HepG2 (cell line): Measurements from ENCODE around the gene CNP. TPM values are rescaled to one million over a fixed set of nuclear protein-coding genes. Genes with fewer than 3 reads are reported as not detected.
A peak's percentile ranks its signal among the peaks of the same experiment; 100 is the strongest.

ENCODE experiments used
- ATAC-seq: fragments of 200-7000 bp; cut with Tn5 transposase; 3 replicates; pipeline ENCODE4 v1.9.1; 2020; ENCODE audit warnings: mild to moderate bottlenecking, moderate library complexity
- BruUV-seq: library from RNA; stranded (reverse); fragments of 400-500 nt; replicated peaks from 2 replicates; lab custom pipeline; 2021; lab: Mats Ljungman, UMichigan
- CTCF ChIA-PET: fragments of 300-600 bp; formaldehyde crosslinking; extraction: SDS; loops from one replicate; lab custom pipeline; 2021; ENCODE audit warnings: low total read pairs, inconsistent platforms, low intra/inter-chr PET ratio; lab: Yijun Ruan, JAX
- POLR2A ChIA-PET: fragments of 350-600 bp; sonication (Branson Sonifier 250); formaldehyde crosslinking; loops from one replicate; lab custom pipeline; 2020; ENCODE audit warnings: antibody characterized with exemption, inconsistent platforms; lab: Yijun Ruan, JAX
- DNase-seq: peaks from one replicate; pipeline ENCODE4 v3.0.0-alpha.2; 2015; ENCODE audit warnings: low spot score
- FAIRE-seq: peaks from 3 replicates; lab custom pipeline; 2011; peaks lifted over from hg19 to GRCh38; lab: Jason Lieb, UNC
- H2AFZ ChIP-seq: one replicate; pipeline ENCODE4 v1.6.1; 2011; ENCODE audit warnings: low read length, inconsistent platforms
- H3K27ac ChIP-seq: fragments of 300-600 bp; 3 replicates; pipeline ENCODE4 v1.8.0; 2011; ENCODE audit warnings: mixed run types, mild to moderate bottlenecking, mixed read lengths, low read length, inconsistent platforms; ENCODE audit not compliant: insufficient read depth; ENCODE audit errors: extremely low read length
- H3K27me3 ChIP-seq, 2 experiments: fragments of 200-600 bp in 1 of 2; 2 replicates in 1 of 2; 3 replicates in 1 of 2; pipeline versions ENCODE4 v1.6.0 to v1.8.0; 2011; ENCODE audit warnings: low read length in 2 of 2, mild to moderate bottlenecking in 2 of 2, moderate library complexity in 2 of 2, inconsistent platforms in 1 of 2; ENCODE audit not compliant: insufficient read depth in 2 of 2, control insufficient read depth in 1 of 2
- H3K36me3 ChIP-seq, 2 experiments: fragments of 200-600 bp in 1 of 2; replicated peaks in 1 of 2; 2 replicates in 1 of 2; 3 replicates in 1 of 2; pipeline versions ENCODE4 v1.5.1 to v1.8.0; 2011; ENCODE audit warnings: low read length in 2 of 2, inconsistent platforms in 1 of 2; ENCODE audit not compliant: insufficient read depth in 2 of 2, control insufficient read depth in 1 of 2
- H3K4me1 ChIP-seq: 2 replicates; pipeline ENCODE4 v1.5.1; 2012; ENCODE audit warnings: low read length, inconsistent platforms; ENCODE audit not compliant: insufficient read depth
- H3K4me2 ChIP-seq: 2 replicates; pipeline ENCODE4 v1.6.0; 2011; ENCODE audit warnings: low read depth, low read length, inconsistent platforms
- H3K4me3 ChIP-seq, 3 experiments: fragments of 200-600 bp in 1 of 3; sonication (generic), shearing (Covaris generic) in 1 of 3; replicated peaks in 1 of 3; 2 replicates each; pipeline ENCODE4 v1.5.1; 2011 to 2016; ENCODE audit warnings: low read length in 3 of 3, inconsistent platforms in 2 of 3, low read depth in 2 of 3, mild to moderate bottlenecking in 2 of 3, control low read depth in 1 of 3, mixed read lengths in 1 of 3; ENCODE audit not compliant: insufficient read depth in 1 of 3
- H3K79me2 ChIP-seq: one replicate; pipeline ENCODE4 v1.6.1; 2011; ENCODE audit warnings: low read length, inconsistent platforms; ENCODE audit not compliant: insufficient read depth
- H3K9ac ChIP-seq: 2 replicates; pipeline ENCODE4 v1.6.0; 2011; ENCODE audit warnings: mild to moderate bottlenecking, low read depth, low read length, inconsistent platforms; ENCODE audit not compliant: insufficient read depth
- H3K9me3 ChIP-seq: 2 replicates; pipeline ENCODE4 v1.5.1; 2012; ENCODE audit warnings: mild to moderate bottlenecking, low read length
- H4K20me1 ChIP-seq: 2 replicates; pipeline ENCODE4 v1.6.0; 2011; ENCODE audit warnings: inconsistent platforms, mild to moderate bottlenecking, low read length, moderate library complexity; ENCODE audit not compliant: insufficient read depth
- CBX2 ChIP-seq, 2 experiments: fragments of 200-600 bp in 1 of 2; sonication (generic); formaldehyde crosslinking in 1 of 2; IDR thresholded peaks; 2 replicates each; pipeline versions ENCODE4 v1.7.0 to v1.8.1; 2018 to 2022; ENCODE audit warnings: low read depth in 2 of 2, low read length in 1 of 2, mild to moderate bottlenecking in 1 of 2, missing genetic modification reagents in 1 of 2
- HES4 ChIP-seq: sonication (generic); formaldehyde crosslinking; IDR thresholded peaks from 2 replicates; pipeline ENCODE4 v1.9.0; 2021; ENCODE audit warnings: mild to moderate bottlenecking, missing genetic modification reagents, borderline replicate concordance
- RBM39 ChIP-seq: fragments of 200-400 bp; formaldehyde crosslinking; IDR thresholded peaks from one replicate; pipeline ENCODE4 v1.6.1; 2018; ENCODE audit warnings: antibody characterized with exemption, mild to moderate bottlenecking, low read depth, low read length; ENCODE audit not compliant: poor library complexity, severe bottlenecking
- RNF2 ChIP-seq: fragments of 450-650 bp; conservative IDR thresholded peaks from 2 replicates; pipeline ENCODE4 v1.6.1; 2016; ENCODE audit warnings: low read depth
- ZBTB26 ChIP-seq: IDR thresholded peaks from 2 replicates; pipeline ENCODE4 v1.6.1; 2016; ENCODE audit warnings: missing compliant biosample characterization, missing genetic modification reagents, borderline replicate concordance
- ZMYM4 ChIP-seq: sonication (generic); formaldehyde crosslinking; IDR thresholded peaks from 2 replicates; pipeline ENCODE4 v1.8.1; 2023; ENCODE audit warnings: mild to moderate bottlenecking, missing genetic modification reagents
- ZNF264 ChIP-seq: sonication (generic); formaldehyde crosslinking; IDR thresholded peaks from 2 replicates; pipeline ENCODE4 v1.4.0; 2020; ENCODE audit warnings: missing genetic modification reagents
- ZNF382 ChIP-seq: sonication (generic); formaldehyde crosslinking; IDR thresholded peaks from 2 replicates; pipeline ENCODE4 v1.5.0; 2020; ENCODE audit warnings: missing genetic modification reagents, mild to moderate bottlenecking, borderline replicate concordance
- ZNF547 ChIP-seq: sonication (generic); formaldehyde crosslinking; IDR thresholded peaks from 2 replicates; pipeline ENCODE4 v1.5.1; 2020; ENCODE audit warnings: mild to moderate bottlenecking, missing genetic modification reagents
- ZNF576 ChIP-seq: sonication (generic); formaldehyde crosslinking; IDR thresholded peaks from 2 replicates; pipeline ENCODE4 v1.4.0; 2020; ENCODE audit warnings: mild to moderate bottlenecking, missing genetic modification reagents
- ZNF605 ChIP-seq: sonication (generic); formaldehyde crosslinking; IDR thresholded peaks from 2 replicates; pipeline ENCODE4 v1.8.0; 2022; ENCODE audit warnings: mild to moderate bottlenecking, missing genetic modification reagents
- WGBS: methylation state at CpG from one replicate; pipeline ENCODE4 v1.1.6; 2017; ENCODE audit warnings: low lambda C conversion rate; 5-methylcytosine and 5-hydroxymethylcytosine counted together
- in situ Hi-C: cut with HindIII; loops from 2 replicates; pipeline ENCODE4 v1.10.0; 2017; ENCODE audit warnings: low pct_unique_long_range_greater_than_20kb; ENCODE audit not compliant: extremely low pct_ligation_motif_present
- intact Hi-C: fragments of 100-400 bp; cut with micrococcal nuclease; formaldehyde crosslinking; loops from one replicate; pipeline ENCODE4 v1.10.0; 2022; ENCODE audit not compliant: unreplicated experiment
- polyA plus RNA-seq, 8 experiments: library from polyadenylated mRNA; depleted of rRNA in 3 of 8; stranded (reverse) in 7 of 8; unstranded in 1 of 8; fragments of >200 nt; fragmentation: Illumina TruSeq in 4 of 8; extraction: Trizol in 4 of 8; gene quantifications; 2 replicates each; pipeline versions ENCODE4 v1.2.1 to v1.2.3, GENCODE V29; 2011 to 2016; ENCODE audit warnings: low read depth in 4 of 8, missing spikeins in 1 of 8, mixed read lengths in 1 of 8; ENCODE audit not compliant: insufficient read depth in 1 of 8
- total RNA-seq, 5 experiments: library from RNA; depleted of rRNA; stranded (reverse); fragments of >200 nt; fragmentation: Illumina TruSeq; extraction: Trizol; gene quantifications; 2 replicates each; pipeline ENCODE4 v1.2.3, GENCODE V29; 2016; ENCODE audit warnings: low read depth in 1 of 5

CNP gene
- total and polyA plus RNA-seq, 2 of the 13 experiments (the other 11 are each of a cell fraction or from before 2014, with no cell fraction given): 97.2 to 161 TPM

- TF ChIP-seq ZNF576 (CRISPR knock-in tag) (no peak), RBM39 (no peak), ZNF547 (CRISPR knock-in tag) (0 out of 2 replicates have a peak, but pooled peaks have one; percentile 17), HES4 (CRISPR knock-in tag) (peak; percentile 71; the same call in 1 of the 2 replicates), ZNF264 (CRISPR knock-in tag) (no peak), ZNF382 (CRISPR knock-in tag) (no peak), ZMYM4 (CRISPR knock-in tag) (no peak), RNF2 (no peak)
These were observed 46.6 kb upstream of the CNP start (continued) for GRCh38 chr17:41919840-41920579.

DNA sequence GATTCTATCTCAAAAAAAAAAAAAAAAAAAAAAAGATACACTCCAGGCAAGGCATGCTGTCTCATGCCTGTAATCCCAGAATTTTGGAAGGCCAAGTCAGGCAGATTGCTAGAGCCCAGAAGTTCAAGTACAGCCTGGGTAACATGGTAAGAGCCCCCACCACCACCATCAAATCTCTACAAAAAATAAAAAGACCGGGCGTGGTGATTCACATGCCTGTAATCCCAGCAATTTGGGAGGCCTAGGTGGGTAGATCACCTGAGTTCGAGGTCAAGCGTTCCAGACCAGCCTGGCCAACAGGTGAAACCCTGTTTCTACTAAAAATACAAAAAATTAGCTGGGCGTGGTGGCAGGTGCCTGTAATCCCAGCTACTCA lies 46.0 kb upstream of the CNP start:
- H3K9me3 ChIP-seq: no peaks in the 10 kb centered on the region
- no peak for FAIRE-seq
- H4K20me1 ChIP-seq: peaks cover 15% of the 10 kb centered on the region
- CTCF ChIA-PET: no interaction called here
- TF ChIP-seq CBX2 (IDR thresholded peaks at IDR 0.05; ENCODE audit: low read depth, low read length): no peak
- TF ChIP-seq CBX2 (CRISPR knock-in tag; IDR thresholded peaks at IDR 0.05; ENCODE audit: low read depth): no peak
- TF ChIP-seq ZNF605 (CRISPR knock-in tag): peak; percentile 35; the same call in 1 of the 2 replicates
- no peak for TF ChIP-seq ZBTB26 (CRISPR knock-in tag)
- TF ChIP-seq, all 625 proteins: peak for 1
- H3K4me3 ChIP-seq: no peak overlapping the region
- H3K27me3 ChIP-seq: no peaks in the 10 kb centered on the region; a peak in 1 of 5 replicates
- no peak overlapping the region for H3K9ac ChIP-seq
- no peak overlapping the region for H3K4me2 ChIP-seq
- POLR2A ChIA-PET: interaction anchor here (0.7 to 4.3 kb wide), 3 partner anchors 12 to 109 kb away, joined by 4 to 57 read pairs (median 15); partner anchors contain the start of genes FKBP10 and P3H4
- H3K27ac ChIP-seq: no peak overlapping the region
- no peaks in the 10 kb centered on the region for H3K36me3 ChIP-seq
- 89% methylated on average over 5 of the region's 5 CpGs for WGBS
- H3K4me1 ChIP-seq: peaks cover 51% of the 10 kb centered on the region
- BruUV-seq: no TSS peak
- ATAC-seq: no peak
- intact Hi-C loops: no loop called here
- DNase-seq: no peak
- no peak overlapping the region for H2AFZ ChIP-seq
- peaks cover 29% of the 10 kb centered on the region for H3K79me2 ChIP-seq
- in situ Hi-C loops: no loop called here
